GM19193 (cell line): Measurements from ENCODE around the gene TMEM132C.

Experiments
- POLR2A ChIP-seq: IDR thresholded peaks from 4 replicates; pipeline ENCODE4 v1.6.1; 2011; ENCODE audit not compliant: insufficient read depth, insufficient read length; ENCODE audit errors: extremely low read depth

TMEM132C gene

GRCh38 chr12:128627659-128628058, 360.7 kb downstream of the TMEM132C start:
- TF ChIP-seq POLR2A = no peak

- no peak for TF ChIP-seq POLR2A
Measured at GRCh38 chr12:128629979-128630378, 363.0 kb downstream of the TMEM132C start.

GRCh38 chr12:128637642-128638606, 371.0 kb downstream of the TMEM132C start:
- TF ChIP-seq POLR2A = no peak

GRCh38 chr12:128639089-128639488, 372.1 kb downstream of the TMEM132C start:
- TF ChIP-seq POLR2A = no peak

DNA sequence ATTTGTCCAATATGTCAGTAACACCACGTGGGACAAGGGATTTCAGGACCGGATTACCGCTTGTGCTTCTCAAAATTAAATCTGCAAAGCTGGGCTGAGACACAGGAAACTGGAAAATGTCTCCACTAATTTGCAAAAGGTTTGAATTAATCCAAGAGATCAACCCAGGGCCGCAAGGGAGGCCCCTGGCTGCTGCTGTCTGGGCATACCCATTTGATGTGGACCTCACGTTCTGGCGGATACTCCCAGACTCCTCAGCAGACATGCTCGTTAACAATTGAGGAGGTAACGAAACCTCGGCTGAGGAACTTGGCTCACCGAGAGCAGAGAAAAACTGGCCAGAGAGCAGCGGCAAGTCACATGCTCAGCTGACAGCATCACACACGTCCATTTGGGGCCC, 376.2 kb downstream of the TMEM132C start:
- TF ChIP-seq POLR2A = no peak

- TF ChIP-seq POLR2A = no peak
Measured at GRCh38 chr12:128644664-128645296, 377.8 kb downstream of the TMEM132C start.

DNA sequence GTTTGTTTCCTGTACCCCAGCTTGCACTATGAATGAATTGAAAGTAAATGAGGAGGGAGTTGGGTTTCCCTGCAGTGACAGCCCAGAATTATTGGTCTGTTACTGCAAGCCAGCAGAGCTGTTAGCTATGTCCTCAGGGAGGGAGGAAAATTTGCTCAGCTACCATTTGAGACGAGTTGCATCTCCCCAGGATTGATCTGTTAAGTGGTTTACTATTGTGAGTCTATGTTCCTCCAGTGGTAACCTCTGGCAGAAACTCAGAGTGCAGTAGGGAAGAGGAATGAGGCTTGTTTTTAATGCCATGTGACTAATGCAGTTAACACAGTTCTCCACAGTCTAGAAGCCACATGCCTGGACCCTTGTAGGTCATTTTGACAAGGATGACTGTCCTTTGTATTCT, 382.9 kb downstream of the TMEM132C start:
- no peak for TF ChIP-seq POLR2A

- no peak for TF ChIP-seq POLR2A
Measured at GRCh38 chr12:128652136-128652751, 385.3 kb downstream of the TMEM132C start.

DNA sequence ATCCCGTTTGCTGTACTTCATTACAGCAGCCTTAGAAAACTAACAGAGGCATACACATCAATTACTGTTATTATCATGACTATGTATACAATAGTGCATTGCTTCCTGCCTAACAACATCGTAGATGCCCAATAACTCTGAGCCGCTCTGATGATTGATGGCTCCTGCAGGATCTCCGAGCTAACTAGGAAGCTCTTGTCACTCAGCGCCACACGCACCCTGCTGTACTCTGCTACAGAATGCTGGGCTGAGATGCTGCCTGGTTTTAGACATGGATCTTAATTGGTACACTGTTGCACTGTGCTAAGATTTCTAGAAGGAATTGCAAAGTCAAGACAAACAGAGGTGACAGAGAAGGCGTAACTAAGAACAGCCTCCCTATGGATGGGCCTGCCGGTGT, 387.5 kb downstream of the TMEM132C start:
- TF ChIP-seq POLR2A = no peak

DNA sequence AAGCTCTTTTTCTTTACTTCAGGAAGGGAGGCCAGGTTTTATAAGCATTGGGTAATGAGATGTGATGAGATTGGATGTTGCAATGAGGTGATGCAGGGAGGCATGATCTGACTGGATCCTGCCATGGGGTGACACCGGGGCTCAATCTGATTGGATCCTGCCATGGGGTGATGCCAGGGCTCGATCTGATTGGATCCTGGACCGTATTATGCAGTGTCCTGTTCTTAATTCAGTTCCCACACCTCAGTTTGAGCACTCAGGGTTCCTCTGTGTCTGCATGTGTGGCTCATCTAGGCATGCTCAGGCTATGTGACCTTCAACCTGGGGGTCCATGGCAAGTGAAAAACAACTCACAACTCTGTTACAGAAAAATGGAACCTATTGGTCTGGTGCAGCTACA, 390.4 kb downstream of the TMEM132C start:
- no peak for TF ChIP-seq POLR2A

- no peak for TF ChIP-seq POLR2A
Measured at GRCh38 chr12:128660532-128661225, 393.7 kb downstream of the TMEM132C start.

DNA sequence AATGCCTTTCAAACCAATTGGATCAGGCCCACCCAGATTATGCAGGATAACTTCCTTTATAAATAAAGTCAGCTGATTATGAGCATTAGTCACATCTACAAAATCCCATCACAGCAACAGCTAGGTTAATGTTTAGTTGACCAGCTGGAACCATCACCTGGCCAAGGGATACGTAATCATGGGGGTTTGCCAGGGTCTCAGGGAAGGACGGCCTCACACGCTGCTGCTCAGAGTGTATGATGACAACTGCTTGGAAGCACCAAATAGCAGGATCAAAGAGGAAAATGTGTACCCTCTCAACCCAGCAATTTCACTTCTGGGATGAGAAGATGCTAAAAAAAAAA, 394.2 kb downstream of the TMEM132C start:
- no peak for TF ChIP-seq POLR2A

GRCh38 chr12:128662101-128662500, 395.1 kb downstream of the TMEM132C start:
- TF ChIP-seq POLR2A = no peak

- TF ChIP-seq POLR2A = no peak
Measured at GRCh38 chr12:128664501-128664900, 397.5 kb downstream of the TMEM132C start.

GRCh38 chr12:128667193-128667592, 400.2 kb downstream of the TMEM132C start:
- TF ChIP-seq POLR2A = no peak
